Measurements from ENCODE around the gene UBA1.

Gene UBA1

DNA sequence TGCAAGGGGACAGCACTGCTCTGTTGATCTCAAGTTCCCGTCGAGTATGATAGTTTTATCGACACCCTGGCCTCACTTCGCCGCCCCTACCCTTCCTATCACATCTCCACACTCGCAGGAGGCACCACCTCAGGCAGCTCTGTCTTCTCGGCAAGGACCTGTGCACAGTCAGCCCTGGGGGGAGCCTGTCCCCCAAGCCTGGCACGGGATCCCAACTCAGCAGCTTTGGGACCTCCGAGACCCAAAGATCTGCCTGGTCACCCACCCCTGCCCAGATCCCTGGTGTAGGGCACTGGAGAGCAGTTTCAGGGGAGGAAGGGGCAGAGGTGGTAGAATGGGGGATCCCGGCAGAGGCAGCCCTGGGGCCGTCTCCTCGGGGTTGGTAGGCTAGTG is 18.0 kb upstream of the UBA1 start:
- no peaks in the 10 kb centered on the region for H4K20me1 ChIP-seq (ENCODE audit: insufficient read depth)
- no peak overlapping the region for H2AFZ ChIP-seq (ENCODE audit: low read depth)
- no peak overlapping the region for H3K9ac ChIP-seq
- H3K4me3 ChIP-seq (IDR thresholded peaks at IDR 0.05; ENCODE audit: insufficient read depth, low read depth, low read length), result no peak overlapping the region
- H3K27ac ChIP-seq, result no peak overlapping the region
- H3K4me2 ChIP-seq, result no peak overlapping the region
- no peaks in the 10 kb centered on the region for H3K27me3 ChIP-seq (ENCODE audit: insufficient read depth, low read depth)
- no peaks in the 10 kb centered on the region; the same call in 1 of the 2 replicates for H3K36me3 ChIP-seq (ENCODE audit: insufficient read depth)
- TF ChIP-seq CTCF (conservative IDR thresholded peaks at IDR 0.05; ENCODE audit: low read depth, low read length), result no peak
- H3K79me2 ChIP-seq (ENCODE audit: insufficient read depth, low read depth), result no peaks in the 10 kb centered on the region
- H3K4me1 ChIP-seq (ENCODE audit: low read depth, poor library complexity, severe bottlenecking), result no peaks in the 10 kb centered on the region

DNA sequence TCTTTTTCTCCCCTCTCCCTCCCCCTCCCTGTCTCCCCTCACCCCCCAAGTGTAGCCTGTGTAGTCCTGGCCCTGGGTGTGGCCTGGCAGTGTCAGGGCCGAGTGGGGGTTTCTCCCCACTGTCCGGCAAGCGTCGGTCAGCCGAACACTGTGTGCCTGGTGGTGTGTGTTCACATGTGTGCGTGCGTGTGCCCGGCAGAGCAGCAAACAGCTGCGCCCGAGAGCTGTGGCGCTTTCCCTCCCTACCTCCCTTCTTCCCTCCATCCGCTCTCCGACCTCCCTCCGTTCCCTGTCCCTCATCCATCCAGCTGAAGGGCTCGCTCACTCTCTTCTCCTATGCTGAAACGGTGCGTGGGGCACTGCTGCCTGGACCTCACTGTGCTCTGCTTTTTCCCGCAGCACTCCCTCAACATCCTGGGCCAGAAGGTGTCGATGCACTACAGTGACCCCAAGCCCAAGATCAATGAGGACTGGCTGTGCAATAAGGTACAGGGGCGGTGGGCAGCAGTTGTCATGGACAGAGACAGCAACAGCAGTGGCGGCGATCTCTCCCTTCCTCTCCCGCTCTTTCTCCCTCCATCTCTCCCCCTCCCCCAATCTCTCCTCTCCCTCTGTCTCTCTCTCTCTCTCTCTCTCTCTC is 17.4 kb upstream of the UBA1 start:
- H3K36me3 ChIP-seq (ENCODE audit: insufficient read depth), result no peaks in the 10 kb centered on the region; the same call in 1 of the 2 replicates
- H3K9ac ChIP-seq, result no peak overlapping the region
- H3K27ac ChIP-seq, result no peak overlapping the region
- no peaks in the 10 kb centered on the region for H4K20me1 ChIP-seq (ENCODE audit: insufficient read depth)
- H3K4me1 ChIP-seq (ENCODE audit: low read depth, poor library complexity, severe bottlenecking), result no peaks in the 10 kb centered on the region
- no peaks in the 10 kb centered on the region for H3K79me2 ChIP-seq (ENCODE audit: insufficient read depth, low read depth)
- H3K4me3 ChIP-seq (IDR thresholded peaks at IDR 0.05; ENCODE audit: insufficient read depth, low read depth, low read length), result no peak overlapping the region
- H3K27me3 ChIP-seq (ENCODE audit: insufficient read depth, low read depth), result no peaks in the 10 kb centered on the region
- H3K4me2 ChIP-seq, result no peak overlapping the region
- H2AFZ ChIP-seq (ENCODE audit: low read depth), result no peak overlapping the region
- TF ChIP-seq CTCF (conservative IDR thresholded peaks at IDR 0.05; ENCODE audit: low read depth, low read length), result no peak

GRCh38 chrX:47177079-47177478 is 16.6 kb upstream of the UBA1 start:
- no peak for TF ChIP-seq CTCF (conservative IDR thresholded peaks at IDR 0.05; ENCODE audit: low read depth, low read length)
- Histone ChIP-seq H3K9ac (no peak overlapping the region), H3K36me3 (ENCODE audit: insufficient read depth) (no peaks in the 10 kb centered on the region; the same call in 1 of the 2 replicates), H3K27me3 (ENCODE audit: insufficient read depth, low read depth) (no peaks in the 10 kb centered on the region), H3K4me2 (no peak overlapping the region), H3K4me1 (ENCODE audit: low read depth, poor library complexity, severe bottlenecking) (no peaks in the 10 kb centered on the region), H3K79me2 (ENCODE audit: insufficient read depth, low read depth) (no peaks in the 10 kb centered on the region), H2AFZ (ENCODE audit: low read depth) (no peak overlapping the region), H4K20me1 (ENCODE audit: insufficient read depth) (no peaks in the 10 kb centered on the region), H3K27ac (no peak overlapping the region), H3K4me3 (IDR thresholded peaks at IDR 0.05; ENCODE audit: insufficient read depth, low read depth, low read length) (no peak overlapping the region)

DNA sequence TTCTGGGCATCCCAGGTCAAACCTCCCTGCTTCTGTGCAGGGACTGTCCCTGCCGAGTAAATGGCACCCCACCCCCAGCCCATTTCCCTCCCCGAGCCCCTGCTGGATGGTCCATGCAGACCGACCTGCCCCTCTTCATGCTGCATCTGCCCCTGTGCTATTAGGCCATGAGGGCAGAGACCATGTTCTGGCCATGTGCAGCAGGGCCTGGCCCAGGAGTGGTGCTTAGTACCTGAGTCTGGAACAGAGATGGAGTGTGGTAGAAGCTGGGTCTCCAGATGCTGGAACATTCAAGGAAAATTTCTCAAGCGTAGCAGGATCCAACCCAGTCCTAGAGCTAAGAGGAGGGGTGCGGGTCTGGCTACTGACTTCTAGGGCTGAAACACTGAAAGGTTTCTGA is 15.3 kb upstream of the UBA1 start:
- Histone ChIP-seq H3K27ac (no peak overlapping the region), H4K20me1 (ENCODE audit: insufficient read depth) (no peaks in the 10 kb centered on the region), H3K9ac (no peak overlapping the region), H3K36me3 (ENCODE audit: insufficient read depth) (no peaks in the 10 kb centered on the region; the same call in 1 of the 2 replicates), H3K27me3 (ENCODE audit: insufficient read depth, low read depth) (no peaks in the 10 kb centered on the region), H3K79me2 (ENCODE audit: insufficient read depth, low read depth) (no peaks in the 10 kb centered on the region), H3K4me2 (no peak overlapping the region), H3K4me1 (ENCODE audit: low read depth, poor library complexity, severe bottlenecking) (no peaks in the 10 kb centered on the region), H2AFZ (ENCODE audit: low read depth) (no peak overlapping the region), H3K4me3 (IDR thresholded peaks at IDR 0.05; ENCODE audit: insufficient read depth, low read depth, low read length) (no peak overlapping the region)
- no peak for TF ChIP-seq CTCF (conservative IDR thresholded peaks at IDR 0.05; ENCODE audit: low read depth, low read length)
